GM19372 (cell line): Measurements from ENCODE around the gene VSTM2L.

ENCODE experiments used
- ATAC-seq: cut with Tn5 transposase; IDR thresholded peaks from one replicate; pipeline ENCODE4 v1.9.1; 2021; ENCODE audit warnings: mild to moderate bottlenecking, low read depth, moderate library complexity; ENCODE audit not compliant: unreplicated experiment

Gene VSTM2L

GRCh38 chr20:37934634-37935375 is 31.9 kb downstream of the VSTM2L start:
- no peak for ATAC-seq

- ATAC-seq = no peak
These were observed 32.5 kb downstream of the VSTM2L start for GRCh38 chr20:37935435-37935834.

- ATAC-seq = no peak
These were observed 33.1 kb downstream of the VSTM2L start for GRCh38 chr20:37936041-37936440.

- ATAC-seq = no peak
These were observed 33.5 kb downstream of the VSTM2L start for GRCh38 chr20:37936451-37936850.

GRCh38 chr20:37937686-37938085 is 34.8 kb downstream of the VSTM2L start:
- ATAC-seq = no peak

GRCh38 chr20:37938181-37938750 is 35.3 kb downstream of the VSTM2L start:
- ATAC-seq = no peak

GRCh38 chr20:37938954-37939353 is 36.0 kb downstream of the VSTM2L start:
- ATAC-seq = no peak

- no peak for ATAC-seq
These were observed 37.0 kb downstream of the VSTM2L start for GRCh38 chr20:37939701-37940560.

GRCh38 chr20:37940858-37941257 is 37.9 kb downstream of the VSTM2L start:
- no peak for ATAC-seq

- no peak for ATAC-seq
These were observed 38.4 kb downstream of the VSTM2L start for GRCh38 chr20:37941332-37941731.

- ATAC-seq = no peak
These were observed 39.1 kb downstream of the VSTM2L start for GRCh38 chr20:37941992-37942391.

GRCh38 chr20:37943033-37943432 is 40.1 kb downstream of the VSTM2L start:
- ATAC-seq = no peak

- no peak for ATAC-seq
These were observed 40.9 kb downstream of the VSTM2L start for GRCh38 chr20:37943501-37944455.

- no peak for ATAC-seq
These were observed 41.6 kb downstream of the VSTM2L start for GRCh38 chr20:37944456-37944981.

GRCh38 chr20:37945091-37945547 is 42.2 kb downstream of the VSTM2L start:
- no peak for ATAC-seq

GRCh38 chr20:37946946-37947345 is 44.0 kb downstream of the VSTM2L start:
- ATAC-seq = no peak

- ATAC-seq = no peak
These were observed 45.0 kb downstream of the VSTM2L start for GRCh38 chr20:37947943-37948342.

GRCh38 chr20:37948956-37949355 is 46.0 kb downstream of the VSTM2L start:
- ATAC-seq = no peak

- ATAC-seq = no peak
These were observed 51.3 kb downstream of the VSTM2L start for GRCh38 chr20:37954190-37954589.

- no peak for ATAC-seq
These were observed 51.7 kb downstream of the VSTM2L start for GRCh38 chr20:37954626-37955025.
